HEK293T (cell line): ENCODE results near the gene STK39.

Source experiments
- CTCF ChIA-PET: fragments of 350-600 bp; formaldehyde crosslinking; extraction: SDS; loops from one replicate; lab custom pipeline; 2021; ENCODE audit warnings: antibody characterized with exemption, inconsistent platforms; lab: Yijun Ruan, JAX
- POLR2A ChIA-PET: fragments of 350-600 bp; formaldehyde crosslinking; extraction: SDS; loops from one replicate; lab custom pipeline; 2020; ENCODE audit warnings: antibody characterized with exemption, inconsistent platforms; lab: Yijun Ruan, JAX
- DNase-seq: peaks from one replicate; pipeline ENCODE4 v3.0.0; 2012; ENCODE audit warnings: mixed read lengths; ENCODE audit errors: extremely low spot score
- ARNT ChIP-seq: fragments of 450-650 bp; IDR thresholded peaks from 2 replicates; pipeline ENCODE4 v1.6.1; 2017; ENCODE audit warnings: mild to moderate bottlenecking
- BHLHE40 ChIP-seq: fragments of 450-650 bp; IDR thresholded peaks from 2 replicates; pipeline ENCODE4 v1.6.1; 2016; ENCODE audit warnings: mild to moderate bottlenecking, moderate library complexity, borderline replicate concordance
- CTBP1 ChIP-seq: fragments of 450-650 bp; IDR thresholded peaks from 2 replicates; pipeline ENCODE4 v1.6.1; 2016; ENCODE audit warnings: borderline replicate concordance
- ELF4 ChIP-seq: fragments of 450-650 bp; IDR thresholded peaks from 2 replicates; pipeline ENCODE4 v1.6.1; 2017; ENCODE audit warnings: antibody characterized with exemption
- FOXA1 ChIP-seq: fragments of 450-650 bp; IDR thresholded peaks from 2 replicates; pipeline ENCODE4 v1.6.1; 2016; ENCODE audit warnings: mild to moderate bottlenecking
- FOXK2 ChIP-seq: fragments of 450-650 bp; IDR thresholded peaks from 2 replicates; pipeline ENCODE4 v1.6.1; 2016; ENCODE audit warnings: mild to moderate bottlenecking
- FOXM1 ChIP-seq: fragments of 450-650 bp; IDR thresholded peaks from 2 replicates; pipeline ENCODE4 v1.6.1; 2017; ENCODE audit warnings: mild to moderate bottlenecking, borderline replicate concordance
- HDGF ChIP-seq: fragments of 450-650 bp; IDR thresholded peaks from 2 replicates; pipeline ENCODE4 v1.6.1; 2017; ENCODE audit warnings: antibody characterized with exemption, borderline replicate concordance
- L3MBTL2 ChIP-seq: fragments of 450-650 bp; conservative IDR thresholded peaks from 2 replicates; pipeline ENCODE4 v1.6.1; 2016; ENCODE audit warnings: mild to moderate bottlenecking
- LEF1 ChIP-seq: fragments of 450-650 bp; IDR thresholded peaks from 2 replicates; pipeline ENCODE4 v1.6.1; 2017; ENCODE audit warnings: mild to moderate bottlenecking, borderline replicate concordance
- NFRKB ChIP-seq: fragments of 450-650 bp; IDR thresholded peaks from 2 replicates; pipeline ENCODE4 v1.6.1; 2016; ENCODE audit warnings: mild to moderate bottlenecking, moderate library complexity
- PKNOX1 ChIP-seq: fragments of 450-650 bp; IDR thresholded peaks from 2 replicates; pipeline ENCODE4 v1.6.1; 2016
- SP1 ChIP-seq: fragments of 450-650 bp; IDR thresholded peaks from 2 replicates; pipeline ENCODE4 v1.6.1; 2017
- SUZ12 ChIP-seq: fragments of 450-650 bp; IDR thresholded peaks from 2 replicates; pipeline ENCODE4 v1.6.1; 2016; ENCODE audit warnings: mild to moderate bottlenecking
- TARDBP ChIP-seq: fragments of 450-650 bp; IDR thresholded peaks from 2 replicates; pipeline ENCODE4 v1.6.1; 2016
- ZNF384 ChIP-seq: fragments of 450-650 bp; IDR thresholded peaks from 2 replicates; pipeline ENCODE4 v1.6.1; 2016

Gene STK39

GRCh38 chr2:168147830-168148794 lies 99.3 kb downstream of the STK39 start:
- POLR2A ChIA-PET = no interaction called here
- CTCF ChIA-PET = interaction anchor here (0.6 to 0.9 kb wide), 3 partner anchors 8 to 314 kb away, joined by 3 to 7 read pairs (median 3); no protein-coding TSS in a partner anchor
- TF ChIP-seq ZNF384 (no peak), TARDBP (no peak), HDGF (no peak), LEF1 (no peak), ELF4 (no peak), BHLHE40 (no peak), CTBP1 (no peak), SP1 (no peak), FOXK2 (no peak), L3MBTL2 (no peak), NFRKB (no peak)
- DNase-seq = no peak

- TF ChIP-seq NFRKB = no peak
- TF ChIP-seq SP1 = no peak
- no peak for TF ChIP-seq LEF1
- no peak for TF ChIP-seq FOXA1
- TF ChIP-seq CTBP1 = no peak
- no peak for TF ChIP-seq BHLHE40
- TF ChIP-seq SUZ12 = no peak
- no peak for TF ChIP-seq FOXK2
- TF ChIP-seq ARNT = no peak
- no peak for TF ChIP-seq ELF4
- no peak for TF ChIP-seq TARDBP
- no peak for TF ChIP-seq L3MBTL2
- TF ChIP-seq HDGF = no peak
- no peak for TF ChIP-seq FOXM1
- TF ChIP-seq ZNF384 = no peak
- POLR2A ChIA-PET = no interaction called here
- CTCF ChIA-PET = interaction anchor here (0.6 kb wide), 1 partner anchor 9 kb away, joined by 7 read pairs; no protein-coding TSS in a partner anchor
- no peak for DNase-seq
Measured at GRCh38 chr2:168146892-168147810, 100.2 kb downstream of the STK39 start.

- CTCF ChIA-PET = interaction anchor here (0.6 kb wide), 1 partner anchor 11 kb away, joined by 3 read pairs; no protein-coding TSS in a partner anchor
- no peak for DNase-seq
- POLR2A ChIA-PET = no interaction called here
Measured at GRCh38 chr2:168145426-168146310, 101.7 kb downstream of the STK39 start.

GRCh38 chr2:168145011-168145410 lies 102.4 kb downstream of the STK39 start:
- ChIA-PET POLR2A (no interaction called here), CTCF (interaction anchor here (0.6 kb wide), 1 partner anchor 12 kb away, joined by 3 read pairs; no protein-coding TSS in a partner anchor)
- TF ChIP-seq ZNF384 (no peak), FOXM1 (no peak), TARDBP (no peak), FOXA1 (no peak), BHLHE40 (no peak), SUZ12 (no peak), NFRKB (no peak), LEF1 (no peak), FOXK2 (no peak), HDGF (no peak), ARNT (no peak), L3MBTL2 (no peak), ELF4 (no peak), SP1 (no peak), CTBP1 (no peak), PKNOX1 (no peak)
- DNase-seq = no peak

More at GRCh38 chr2:168145426-168146310, 101.7 kb downstream of the STK39 start:
- TF ChIP-seq HDGF (no peak), BHLHE40 (no peak), ARNT (no peak), TARDBP (no peak), SP1 (no peak), FOXK2 (no peak), LEF1 (no peak), NFRKB (no peak), FOXA1 (no peak), ELF4 (no peak), CTBP1 (no peak), SUZ12 (no peak), L3MBTL2 (no peak), FOXM1 (no peak), PKNOX1 (no peak), ZNF384 (no peak)
